PC-9 (cell line): ENCODE data around the gene TMEM147. TPM values are rescaled to one million over a fixed set of nuclear protein-coding genes. Genes with fewer than 3 reads are reported as not detected.

Source experiments
- BruUV-seq: library from RNA; stranded (reverse); fragments of 400-500 nt; replicated peaks from 2 replicates; lab custom pipeline; 2021; lab: Mats Ljungman, UMichigan
- CTCF ChIA-PET: fragments of 300-600 bp; sonication (Branson Sonifier 250); formaldehyde crosslinking; loops from one replicate; lab custom pipeline; 2022; ENCODE audit warnings: antibody characterized with exemption; lab: Charles Lee
- POLR2A ChIA-PET: fragments of 300-600 bp; sonication (Branson Sonifier 250); formaldehyde crosslinking; loops from one replicate; lab custom pipeline; 2022; ENCODE audit warnings: antibody characterized with exemption; ENCODE audit not compliant: unreplicated experiment; lab: Charles Lee
- DNase-seq, 2 experiments: peaks; one replicate each; pipeline versions ENCODE4 v3.0.0 to v3.0.0-alpha.2; 2015 to 2022; ENCODE audit warnings: mixed read lengths in 1 of 2
- H2AFZ ChIP-seq: fragments of 200-600 bp; sonication (generic); 2 replicates; pipeline ENCODE4 v1.8.1; 2017; ENCODE audit warnings: antibody characterized with exemption
- H3F3A ChIP-seq: fragments of 200-600 bp; sonication (generic); 2 replicates; pipeline ENCODE4 v1.8.1; 2017; ENCODE audit warnings: antibody characterized with exemption, mild to moderate bottlenecking, low read depth; ENCODE audit not compliant: insufficient read depth
- H3K27ac ChIP-seq: fragments of 200-600 bp; sonication (generic); 2 replicates; pipeline ENCODE4 v1.6.1; 2016; ENCODE audit warnings: mixed run types
- H3K27me3 ChIP-seq: fragments of 200-600 bp; sonication (generic); 2 replicates; pipeline ENCODE4 v1.6.1; 2016; ENCODE audit warnings: low read depth, mixed run types; ENCODE audit not compliant: insufficient read depth
- H3K36me3 ChIP-seq: fragments of 200-600 bp; sonication (generic); 2 replicates; pipeline ENCODE4 v1.6.1; 2016; ENCODE audit warnings: low read depth, mixed run types
- H3K4me1 ChIP-seq: fragments of 200-600 bp; sonication (generic); replicated peaks from 2 replicates; pipeline ENCODE4 v1.6.1; 2016; ENCODE audit warnings: mixed run types; ENCODE audit not compliant: insufficient read depth
- H3K4me2 ChIP-seq: fragments of 200-600 bp; sonication (generic); 2 replicates; pipeline ENCODE4 v1.6.1; 2017; ENCODE audit warnings: mixed run types
- H3K4me3 ChIP-seq: fragments of 200-600 bp; sonication (generic); 2 replicates; pipeline ENCODE4 v1.6.1; 2016; ENCODE audit warnings: mixed run types
- H3K79me2 ChIP-seq: fragments of 200-600 bp; sonication (generic); 2 replicates; pipeline ENCODE4 v1.6.1; 2017; ENCODE audit warnings: low read depth, mixed run types
- H3K9me2 ChIP-seq: fragments of 200-600 bp; sonication (generic); 2 replicates; pipeline ENCODE4 v1.8.1; 2017; ENCODE audit warnings: mild to moderate bottlenecking; ENCODE audit not compliant: insufficient read depth
- H3K9me3 ChIP-seq: fragments of 200-600 bp; sonication (generic); 2 replicates; pipeline ENCODE4 v1.8.1; 2016; ENCODE audit warnings: low read depth; ENCODE audit not compliant: insufficient read depth
- H4K20me1 ChIP-seq: fragments of 200-600 bp; sonication (generic); 2 replicates; pipeline ENCODE4 v1.8.1; 2017; ENCODE audit not compliant: insufficient read depth
- EZH2 ChIP-seq: fragments of 200-600 bp; sonication (generic); IDR thresholded peaks from 2 replicates; pipeline ENCODE4 v1.8.0; 2017; ENCODE audit warnings: antibody characterized with exemption, low read depth
- intact Hi-C: fragments of 100-400 bp; cut with micrococcal nuclease; formaldehyde crosslinking; loops from one replicate; pipeline ENCODE4 v1.10.0; 2022; ENCODE audit not compliant: unreplicated experiment
- total RNA-seq: library from RNA; stranded (reverse); gene quantifications from 2 replicates; pipeline ENCODE4 v1.2.3, GENCODE V29; 2021
- TF ChIP-seq, protein P1 (sequence below): fragments of 200-600 bp; sonication (generic); conservative IDR thresholded peaks from 2 replicates; pipeline ENCODE4 v1.6.1; 2017; ENCODE audit warnings: mixed run types, antibody characterized with exemption, mild to moderate bottlenecking, moderate library complexity

Gene TMEM147
- total RNA-seq, 1 experiment from 2014 or later, result 82.6 TPM

DNA sequence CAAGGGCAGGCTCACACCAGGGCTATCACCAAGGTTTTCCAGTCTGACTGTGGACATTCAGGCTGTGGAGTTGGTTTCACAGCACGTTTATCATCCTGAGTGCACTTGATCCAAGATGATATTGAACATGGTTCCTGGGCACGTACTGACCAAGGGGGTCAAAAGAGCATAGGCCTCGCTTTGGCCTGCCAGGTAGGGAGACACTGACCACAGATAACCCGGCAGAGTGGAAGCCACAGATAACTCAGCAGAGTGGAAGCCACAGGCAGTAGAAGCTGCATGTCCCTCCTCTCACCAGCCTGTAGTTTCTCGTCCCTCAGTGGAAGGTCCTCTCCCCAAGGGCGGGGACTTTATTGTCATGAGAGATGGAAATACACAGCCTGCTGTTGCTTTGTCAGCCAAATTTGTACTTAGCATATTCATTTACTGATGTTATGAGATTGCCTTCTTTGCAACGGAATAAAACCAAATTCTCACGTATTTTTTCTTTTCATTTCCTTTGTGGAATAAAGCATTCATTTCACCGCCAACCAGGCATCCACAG, 46.4 kb upstream of the TMEM147 start:
- Histone ChIP-seq H3K79me2 (no peaks in the 10 kb centered on the region), H2AFZ (no peak overlapping the region), H3K9me2 (no peaks in the 10 kb centered on the region), H3K9me3 (no peaks in the 10 kb centered on the region), H3K4me2 (no peak overlapping the region), H3K27me3 (no peaks in the 10 kb centered on the region), H3K4me3 (no peak overlapping the region), H3K4me1 (no peaks in the 10 kb centered on the region), H3K27ac (no peak overlapping the region), H3K36me3 (no peaks in the 10 kb centered on the region), H4K20me1 (no peaks in the 10 kb centered on the region; the same call in 1 of the 2 replicates), H3F3A (peaks cover 6% of the 10 kb centered on the region; the same call in 1 of the 2 replicates)
- TF ChIP-seq, protein P1, sequence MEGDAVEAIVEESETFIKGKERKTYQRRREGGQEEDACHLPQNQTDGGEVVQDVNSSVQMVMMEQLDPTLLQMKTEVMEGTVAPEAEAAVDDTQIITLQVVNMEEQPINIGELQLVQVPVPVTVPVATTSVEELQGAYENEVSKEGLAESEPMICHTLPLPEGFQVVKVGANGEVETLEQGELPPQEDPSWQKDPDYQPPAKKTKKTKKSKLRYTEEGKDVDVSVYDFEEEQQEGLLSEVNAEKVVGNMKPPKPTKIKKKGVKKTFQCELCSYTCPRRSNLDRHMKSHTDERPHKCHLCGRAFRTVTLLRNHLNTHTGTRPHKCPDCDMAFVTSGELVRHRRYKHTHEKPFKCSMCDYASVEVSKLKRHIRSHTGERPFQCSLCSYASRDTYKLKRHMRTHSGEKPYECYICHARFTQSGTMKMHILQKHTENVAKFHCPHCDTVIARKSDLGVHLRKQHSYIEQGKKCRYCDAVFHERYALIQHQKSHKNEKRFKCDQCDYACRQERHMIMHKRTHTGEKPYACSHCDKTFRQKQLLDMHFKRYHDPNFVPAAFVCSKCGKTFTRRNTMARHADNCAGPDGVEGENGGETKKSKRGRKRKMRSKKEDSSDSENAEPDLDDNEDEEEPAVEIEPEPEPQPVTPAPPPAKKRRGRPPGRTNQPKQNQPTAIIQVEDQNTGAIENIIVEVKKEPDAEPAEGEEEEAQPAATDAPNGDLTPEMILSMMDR, result no peak
- no peak for TF ChIP-seq EZH2
- no TSS peak for BruUV-seq
- intact Hi-C loops, result no loop called here
- ChIA-PET POLR2A (no interaction called here), CTCF (no interaction called here)
- no peak for DNase-seq

DNA sequence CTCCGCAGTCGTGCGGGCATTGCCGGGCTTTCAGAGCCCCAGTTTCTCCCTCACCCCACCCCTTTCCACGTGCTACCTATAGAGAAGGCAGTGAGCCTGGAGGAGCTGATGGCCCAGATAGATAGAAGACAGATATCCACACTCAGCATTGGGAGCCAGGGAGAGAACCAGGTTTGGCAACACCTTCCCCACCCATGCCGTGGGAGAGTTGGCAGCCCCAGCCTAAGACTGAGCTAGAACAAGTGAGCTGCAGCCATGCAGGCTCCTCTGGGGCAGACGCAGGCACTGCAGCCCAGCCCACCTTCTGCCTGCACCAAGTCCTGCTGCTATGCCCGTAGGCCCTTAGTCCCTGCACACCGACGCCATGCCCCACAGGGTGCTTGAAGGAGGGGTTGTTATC, 44.8 kb upstream of the TMEM147 start:
- POLR2A ChIA-PET, result no interaction called here

DNA sequence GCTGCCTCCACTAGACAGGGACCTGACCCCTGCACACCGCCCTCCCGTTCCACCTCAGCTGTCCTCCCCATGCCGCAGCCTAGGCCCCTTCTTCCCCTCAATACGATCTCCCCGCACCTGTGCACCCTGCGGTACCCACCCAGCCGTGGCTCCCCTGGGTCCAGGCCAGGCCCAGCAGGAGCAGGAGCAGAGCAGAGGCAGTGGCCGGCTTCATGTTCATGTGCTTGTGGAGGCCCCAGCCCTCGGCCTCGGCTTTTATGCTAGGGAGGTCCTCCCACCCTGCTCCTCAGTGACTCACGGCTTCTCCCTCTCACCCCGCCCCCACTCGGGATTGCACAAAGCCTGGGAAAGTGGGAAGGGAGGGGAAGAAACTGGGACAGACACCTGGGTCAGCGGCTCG, 43.7 kb upstream of the TMEM147 start:
- CTCF ChIA-PET, result no interaction called here
- Histone ChIP-seq H3F3A (peaks cover 3% of the 10 kb centered on the region; the same call in 1 of the 2 replicates), H4K20me1 (no peaks in the 10 kb centered on the region; the same call in 1 of the 2 replicates), H3K27me3 (no peaks in the 10 kb centered on the region), H3K4me1 (no peaks in the 10 kb centered on the region), H3K9me2 (no peaks in the 10 kb centered on the region), H3K4me3 (no peak overlapping the region), H3K4me2 (no peak overlapping the region), H2AFZ (no peak overlapping the region), H3K9me3 (no peaks in the 10 kb centered on the region), H3K27ac (no peak overlapping the region), H3K36me3 (peaks cover 8% of the 10 kb centered on the region; the same call in 1 of the 2 replicates), H3K79me2 (no peaks in the 10 kb centered on the region)
- no peak for DNase-seq
- TF ChIP-seq EZH2, result no peak
- TF ChIP-seq, protein P1, result no peak
- intact Hi-C loops, result no loop called here
- BruUV-seq, result no TSS peak
- POLR2A ChIA-PET, result no interaction called here

More for the DNA sequence above, 44.8 kb upstream of the TMEM147 start:
- Histone ChIP-seq H2AFZ (no peak overlapping the region), H3F3A (peaks cover 6% of the 10 kb centered on the region; the same call in 1 of the 2 replicates), H3K9me3 (no peaks in the 10 kb centered on the region), H3K9me2 (no peaks in the 10 kb centered on the region), H4K20me1 (no peaks in the 10 kb centered on the region; the same call in 1 of the 2 replicates), H3K27me3 (no peaks in the 10 kb centered on the region), H3K36me3 (peaks cover 6% of the 10 kb centered on the region; the same call in 1 of the 2 replicates), H3K79me2 (no peaks in the 10 kb centered on the region), H3K4me3 (no peak overlapping the region), H3K4me2 (no peak overlapping the region), H3K27ac (no peak overlapping the region), H3K4me1 (no peaks in the 10 kb centered on the region)
- TF ChIP-seq EZH2, result no peak
- TF ChIP-seq, protein P1, result no peak
- BruUV-seq, result no TSS peak
- intact Hi-C loops, result no loop called here
- DNase-seq, result no peak
- CTCF ChIA-PET, result no interaction called here
